ENCODE measurements around the gene IQGAP2.

The IQGAP2 gene

GRCh38 chr5:76709762-76710161 is 306.7 kb downstream of the IQGAP2 start:
- no peaks in the 10 kb centered on the region for H3K36me3 ChIP-seq (ENCODE audit: control insufficient read depth, insufficient read depth, low read length)
- H3K9me3 ChIP-seq (ENCODE audit: control insufficient read depth, low read length): no peaks in the 10 kb centered on the region
- no peak overlapping the region for H3K4me3 ChIP-seq (ENCODE audit: low read length)
- H3K4me1 ChIP-seq (ENCODE audit: control insufficient read depth, insufficient read depth, low read length): no peaks in the 10 kb centered on the region
- H3K9ac ChIP-seq (ENCODE audit: low read length): no peak overlapping the region
- peaks cover 10% of the 10 kb centered on the region for H3K27me3 ChIP-seq (ENCODE audit: control insufficient read depth, insufficient read depth, low read length)

GRCh38 chr5:76710991-76711390 is 307.9 kb downstream of the IQGAP2 start:
- Histone ChIP-seq H3K9me3 (ENCODE audit: control insufficient read depth, low read length) (no peaks in the 10 kb centered on the region), H3K9ac (ENCODE audit: low read length) (no peak overlapping the region), H3K4me3 (ENCODE audit: low read length) (no peak overlapping the region), H3K27me3 (ENCODE audit: control insufficient read depth, insufficient read depth, low read length) (peaks cover 21% of the 10 kb centered on the region), H3K36me3 (ENCODE audit: control insufficient read depth, insufficient read depth, low read length) (no peaks in the 10 kb centered on the region), H3K4me1 (ENCODE audit: control insufficient read depth, insufficient read depth, low read length) (no peaks in the 10 kb centered on the region)

- H3K9ac ChIP-seq (ENCODE audit: low read length): peak overlapping the region; percentile 3
- peaks cover 33% of the 10 kb centered on the region for H3K27me3 ChIP-seq (ENCODE audit: control insufficient read depth, insufficient read depth, low read length)
- H3K4me1 ChIP-seq (ENCODE audit: control insufficient read depth, insufficient read depth, low read length): peaks cover 8% of the 10 kb centered on the region
- no peaks in the 10 kb centered on the region for H3K36me3 ChIP-seq (ENCODE audit: control insufficient read depth, insufficient read depth, low read length)
- H3K9me3 ChIP-seq (ENCODE audit: control insufficient read depth, low read length): no peaks in the 10 kb centered on the region
- H3K4me3 ChIP-seq (ENCODE audit: low read length): no peak overlapping the region
Measured at GRCh38 chr5:76714751-76715485, 311.8 kb downstream of the IQGAP2 start.

GRCh38 chr5:76715486-76715735 is 312.3 kb downstream of the IQGAP2 start:
- Histone ChIP-seq H3K9me3 (ENCODE audit: control insufficient read depth, low read length) (no peaks in the 10 kb centered on the region), H3K4me3 (ENCODE audit: low read length) (no peak overlapping the region), H3K4me1 (ENCODE audit: control insufficient read depth, insufficient read depth, low read length) (peaks cover 8% of the 10 kb centered on the region), H3K27me3 (ENCODE audit: control insufficient read depth, insufficient read depth, low read length) (peaks cover 33% of the 10 kb centered on the region), H3K9ac (ENCODE audit: low read length) (peak overlapping the region; percentile 3), H3K36me3 (ENCODE audit: control insufficient read depth, insufficient read depth, low read length) (no peaks in the 10 kb centered on the region)

- no peaks in the 10 kb centered on the region for H3K36me3 ChIP-seq (ENCODE audit: control insufficient read depth, insufficient read depth, low read length)
- H3K9ac ChIP-seq (ENCODE audit: low read length): peak within 1 kb of the TSS; percentile 68
- H3K4me1 ChIP-seq (ENCODE audit: control insufficient read depth, insufficient read depth, low read length): peaks cover 8% of the 10 kb centered on the region
- peaks cover 33% of the 10 kb centered on the region for H3K27me3 ChIP-seq (ENCODE audit: control insufficient read depth, insufficient read depth, low read length)
- H3K9me3 ChIP-seq (ENCODE audit: control insufficient read depth, low read length): no peaks in the 10 kb centered on the region
- H3K4me3 ChIP-seq (ENCODE audit: low read length): peak within 1 kb of the TSS; percentile 60
Measured at GRCh38 chr5:76715736-76716455, 312.8 kb downstream of the IQGAP2 start, which contains the start of gene F2R. Gene F2R (plus strand): TSS chr5:76716126. CDS start chr5:76716308, 182 bp downstream.

- H3K9ac ChIP-seq (ENCODE audit: low read length): peak overlapping the region; percentile 68
- no peaks in the 10 kb centered on the region for H3K9me3 ChIP-seq (ENCODE audit: control insufficient read depth, low read length)
- peak overlapping the region; percentile 60 for H3K4me3 ChIP-seq (ENCODE audit: low read length)
- peaks cover 33% of the 10 kb centered on the region for H3K27me3 ChIP-seq (ENCODE audit: control insufficient read depth, insufficient read depth, low read length)
- H3K36me3 ChIP-seq (ENCODE audit: control insufficient read depth, insufficient read depth, low read length): no peaks in the 10 kb centered on the region
- H3K4me1 ChIP-seq (ENCODE audit: control insufficient read depth, insufficient read depth, low read length): peaks cover 8% of the 10 kb centered on the region
Measured at GRCh38 chr5:76716456-76717157, 313.5 kb downstream of the IQGAP2 start.

- Histone ChIP-seq H3K27me3 (ENCODE audit: control insufficient read depth, insufficient read depth, low read length) (peaks cover 33% of the 10 kb centered on the region), H3K4me1 (ENCODE audit: control insufficient read depth, insufficient read depth, low read length) (peaks cover 8% of the 10 kb centered on the region), H3K9me3 (ENCODE audit: control insufficient read depth, low read length) (no peaks in the 10 kb centered on the region), H3K4me3 (ENCODE audit: low read length) (peak overlapping the region; percentile 60), H3K9ac (ENCODE audit: low read length) (peak overlapping the region; percentile 68), H3K36me3 (ENCODE audit: control insufficient read depth, insufficient read depth, low read length) (no peaks in the 10 kb centered on the region)
Measured at GRCh38 chr5:76717222-76718083, 314.4 kb downstream of the IQGAP2 start.

GRCh38 chr5:76718381-76718832 is 315.3 kb downstream of the IQGAP2 start:
- H3K9ac ChIP-seq (ENCODE audit: low read length): no peak overlapping the region
- no peaks in the 10 kb centered on the region for H3K36me3 ChIP-seq (ENCODE audit: control insufficient read depth, insufficient read depth, low read length)
- H3K4me3 ChIP-seq (ENCODE audit: low read length): no peak overlapping the region
- peaks cover 30% of the 10 kb centered on the region for H3K27me3 ChIP-seq (ENCODE audit: control insufficient read depth, insufficient read depth, low read length)
- H3K9me3 ChIP-seq (ENCODE audit: control insufficient read depth, low read length): no peaks in the 10 kb centered on the region
- H3K4me1 ChIP-seq (ENCODE audit: control insufficient read depth, insufficient read depth, low read length): peaks cover 8% of the 10 kb centered on the region

GRCh38 chr5:76718880-76719279 is 315.8 kb downstream of the IQGAP2 start:
- H3K27me3 ChIP-seq (ENCODE audit: control insufficient read depth, insufficient read depth, low read length): peaks cover 30% of the 10 kb centered on the region
- H3K9ac ChIP-seq (ENCODE audit: low read length): no peak overlapping the region
- H3K36me3 ChIP-seq (ENCODE audit: control insufficient read depth, insufficient read depth, low read length): no peaks in the 10 kb centered on the region
- no peaks in the 10 kb centered on the region for H3K9me3 ChIP-seq (ENCODE audit: control insufficient read depth, low read length)
- H3K4me3 ChIP-seq (ENCODE audit: low read length): no peak overlapping the region
- H3K4me1 ChIP-seq (ENCODE audit: control insufficient read depth, insufficient read depth, low read length): peaks cover 8% of the 10 kb centered on the region

GRCh38 chr5:76720988-76721569 is 318.0 kb downstream of the IQGAP2 start:
- Histone ChIP-seq H3K4me3 (ENCODE audit: low read length) (no peak overlapping the region), H3K9ac (ENCODE audit: low read length) (no peak overlapping the region)

GRCh38 chr5:76723266-76723665 is 320.2 kb downstream of the IQGAP2 start:
- H3K9me3 ChIP-seq (ENCODE audit: control insufficient read depth, low read length): no peaks in the 10 kb centered on the region
- no peaks in the 10 kb centered on the region for H3K4me1 ChIP-seq (ENCODE audit: control insufficient read depth, insufficient read depth, low read length)
- no peaks in the 10 kb centered on the region for H3K27me3 ChIP-seq (ENCODE audit: control insufficient read depth, insufficient read depth, low read length)
- H3K36me3 ChIP-seq (ENCODE audit: control insufficient read depth, insufficient read depth, low read length): no peaks in the 10 kb centered on the region
- H3K4me3 ChIP-seq (ENCODE audit: low read length): no peak overlapping the region
- no peak overlapping the region for H3K9ac ChIP-seq (ENCODE audit: low read length)

More at GRCh38 chr5:76720988-76721569, 318.0 kb downstream of the IQGAP2 start:
- Histone ChIP-seq H3K36me3 (ENCODE audit: control insufficient read depth, insufficient read depth, low read length) (no peaks in the 10 kb centered on the region), H3K27me3 (ENCODE audit: control insufficient read depth, insufficient read depth, low read length) (peaks cover 10% of the 10 kb centered on the region), H3K9me3 (ENCODE audit: control insufficient read depth, low read length) (no peaks in the 10 kb centered on the region), H3K4me1 (ENCODE audit: control insufficient read depth, insufficient read depth, low read length) (peaks cover 8% of the 10 kb centered on the region)
